AG09319 (cell line): ENCODE data around the gene FAIM2.

Experiments
- DNase-seq: peaks from one replicate; pipeline ENCODE4 v3.0.0-alpha.2; 2010; ENCODE audit warnings: low read depth; ENCODE audit errors: extremely low read depth
- TF ChIP-seq, protein P1 (sequence below): IDR thresholded peaks from 2 replicates; pipeline ENCODE4 v1.5.1; 2011; ENCODE audit warnings: low read depth, mild to moderate bottlenecking, inconsistent platforms, low read length, moderate library complexity

The FAIM2 gene

DNA sequence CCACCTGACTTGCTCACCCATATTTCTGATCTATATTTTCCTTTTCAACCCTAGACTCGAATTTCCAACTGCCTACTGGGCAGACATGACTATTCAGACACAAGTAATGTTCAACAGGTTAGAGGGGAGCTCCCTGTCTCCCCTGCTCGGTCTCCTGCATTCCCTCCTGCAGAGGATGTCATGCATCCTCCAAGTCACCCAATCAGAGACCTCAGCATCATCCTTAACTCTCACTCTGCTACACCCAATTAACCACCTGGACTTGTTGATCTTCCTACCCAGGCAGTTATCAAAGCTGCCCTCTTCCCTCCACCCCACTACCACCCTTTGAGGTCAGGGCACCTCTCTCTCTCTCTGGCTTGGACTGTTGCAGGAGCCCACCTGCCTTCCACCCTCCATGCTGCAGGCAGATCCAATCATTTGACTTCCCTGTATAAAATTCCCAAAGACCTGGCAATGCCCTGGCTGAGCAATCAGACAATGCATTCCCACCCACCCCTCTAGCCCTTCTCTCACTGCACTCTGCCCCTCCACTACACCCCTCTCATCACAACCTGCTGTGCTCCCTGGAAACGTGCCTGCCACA lies 10.9 kb downstream of the FAIM2 start:
- TF ChIP-seq, protein P1, sequence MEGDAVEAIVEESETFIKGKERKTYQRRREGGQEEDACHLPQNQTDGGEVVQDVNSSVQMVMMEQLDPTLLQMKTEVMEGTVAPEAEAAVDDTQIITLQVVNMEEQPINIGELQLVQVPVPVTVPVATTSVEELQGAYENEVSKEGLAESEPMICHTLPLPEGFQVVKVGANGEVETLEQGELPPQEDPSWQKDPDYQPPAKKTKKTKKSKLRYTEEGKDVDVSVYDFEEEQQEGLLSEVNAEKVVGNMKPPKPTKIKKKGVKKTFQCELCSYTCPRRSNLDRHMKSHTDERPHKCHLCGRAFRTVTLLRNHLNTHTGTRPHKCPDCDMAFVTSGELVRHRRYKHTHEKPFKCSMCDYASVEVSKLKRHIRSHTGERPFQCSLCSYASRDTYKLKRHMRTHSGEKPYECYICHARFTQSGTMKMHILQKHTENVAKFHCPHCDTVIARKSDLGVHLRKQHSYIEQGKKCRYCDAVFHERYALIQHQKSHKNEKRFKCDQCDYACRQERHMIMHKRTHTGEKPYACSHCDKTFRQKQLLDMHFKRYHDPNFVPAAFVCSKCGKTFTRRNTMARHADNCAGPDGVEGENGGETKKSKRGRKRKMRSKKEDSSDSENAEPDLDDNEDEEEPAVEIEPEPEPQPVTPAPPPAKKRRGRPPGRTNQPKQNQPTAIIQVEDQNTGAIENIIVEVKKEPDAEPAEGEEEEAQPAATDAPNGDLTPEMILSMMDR = no peak
- no peak for DNase-seq

DNA sequence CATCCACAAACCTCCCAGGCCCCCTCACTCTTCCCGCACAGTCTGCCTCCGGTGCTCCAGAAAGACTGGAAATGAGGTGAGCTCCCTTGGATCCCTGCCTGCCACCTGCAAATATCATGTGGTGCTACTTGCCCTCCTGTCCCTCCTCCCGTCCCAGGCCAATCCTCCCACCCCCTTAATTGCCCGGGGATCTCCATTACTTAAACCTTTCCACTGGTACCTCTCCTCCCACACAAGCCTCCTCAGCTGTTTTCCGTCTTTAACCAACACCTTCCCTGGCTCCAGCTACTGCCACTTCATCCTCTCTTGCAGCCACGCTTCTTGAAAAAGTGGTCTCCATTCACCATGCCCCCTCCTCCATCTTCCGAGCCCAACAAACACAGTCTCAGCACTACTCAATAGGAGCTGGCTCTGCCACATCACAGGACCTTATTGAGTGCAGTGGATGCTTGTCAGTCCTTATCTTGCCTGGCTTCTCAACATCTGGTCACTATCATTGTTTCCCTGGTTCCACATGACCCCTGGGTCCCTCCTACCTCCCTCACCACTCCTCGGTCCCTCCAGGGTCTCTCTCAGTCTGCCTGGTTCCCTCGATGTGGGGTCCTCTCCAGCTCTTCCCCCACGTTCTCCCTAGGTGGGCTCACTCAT lies 11.5 kb downstream of the FAIM2 start:
- TF ChIP-seq, protein P1 = no peak
- DNase-seq = no peak

DNA sequence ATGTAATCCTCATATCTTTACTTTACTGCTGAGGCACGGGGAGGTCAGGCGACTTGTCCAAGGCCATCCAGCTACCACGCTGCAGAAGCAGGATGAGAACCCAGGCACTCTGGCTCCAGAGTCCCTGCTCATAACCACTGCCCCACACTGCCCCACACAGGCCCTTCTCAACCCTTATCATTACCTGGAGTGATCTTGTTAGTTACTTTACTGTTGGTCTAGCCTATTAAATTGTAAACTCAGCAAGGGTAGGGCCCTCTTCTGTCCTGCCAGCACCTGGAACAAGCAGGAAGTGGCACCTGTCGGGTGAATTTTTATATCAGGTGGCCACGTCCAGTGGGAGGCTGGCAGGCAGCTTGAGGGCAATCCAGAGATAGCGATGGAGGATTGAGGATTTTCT lies 12.2 kb downstream of the FAIM2 start:
- TF ChIP-seq, protein P1 = no peak
- DNase-seq = no peak

DNA sequence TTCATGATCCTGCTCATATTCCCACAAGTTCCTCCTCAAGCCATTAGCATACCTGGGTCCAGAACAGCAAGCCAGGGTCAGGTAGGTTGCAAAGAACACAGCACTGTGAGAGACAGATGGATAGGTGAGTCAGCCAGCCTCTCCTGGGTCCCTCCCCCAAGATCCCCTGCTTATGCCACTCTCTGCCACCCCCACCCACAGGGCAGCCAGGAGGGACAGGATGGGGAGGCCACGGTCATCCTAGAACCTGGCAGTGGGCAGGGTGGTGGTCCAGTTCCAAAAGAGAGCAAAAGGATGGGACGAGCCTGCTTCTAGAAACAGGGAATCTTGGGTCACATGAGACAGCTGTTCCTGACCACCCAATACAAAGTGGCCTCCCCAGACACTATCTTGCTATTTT lies 12.7 kb downstream of the FAIM2 start:
- DNase-seq = no peak
- TF ChIP-seq, protein P1 = no peak

DNA sequence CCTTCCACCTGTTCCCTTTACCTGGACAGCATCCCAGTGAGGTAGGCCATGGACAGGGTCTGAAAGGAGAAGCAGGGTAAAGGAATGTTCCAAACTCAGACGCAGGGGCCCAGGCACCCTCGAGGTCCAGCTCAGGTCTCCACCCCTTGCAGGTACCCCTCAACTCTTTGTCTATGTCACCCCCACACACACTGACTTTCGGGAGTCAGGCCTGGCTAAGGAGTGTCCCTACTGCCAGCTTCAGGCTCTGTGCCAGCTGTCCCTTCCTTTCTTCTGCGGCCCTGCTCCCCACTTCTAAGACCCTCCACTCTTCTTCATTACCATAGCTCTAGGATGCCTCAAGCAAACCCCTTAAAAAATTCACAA lies 13.6 kb downstream of the FAIM2 start:
- TF ChIP-seq, protein P1 = no peak
- no peak for DNase-seq

DNA sequence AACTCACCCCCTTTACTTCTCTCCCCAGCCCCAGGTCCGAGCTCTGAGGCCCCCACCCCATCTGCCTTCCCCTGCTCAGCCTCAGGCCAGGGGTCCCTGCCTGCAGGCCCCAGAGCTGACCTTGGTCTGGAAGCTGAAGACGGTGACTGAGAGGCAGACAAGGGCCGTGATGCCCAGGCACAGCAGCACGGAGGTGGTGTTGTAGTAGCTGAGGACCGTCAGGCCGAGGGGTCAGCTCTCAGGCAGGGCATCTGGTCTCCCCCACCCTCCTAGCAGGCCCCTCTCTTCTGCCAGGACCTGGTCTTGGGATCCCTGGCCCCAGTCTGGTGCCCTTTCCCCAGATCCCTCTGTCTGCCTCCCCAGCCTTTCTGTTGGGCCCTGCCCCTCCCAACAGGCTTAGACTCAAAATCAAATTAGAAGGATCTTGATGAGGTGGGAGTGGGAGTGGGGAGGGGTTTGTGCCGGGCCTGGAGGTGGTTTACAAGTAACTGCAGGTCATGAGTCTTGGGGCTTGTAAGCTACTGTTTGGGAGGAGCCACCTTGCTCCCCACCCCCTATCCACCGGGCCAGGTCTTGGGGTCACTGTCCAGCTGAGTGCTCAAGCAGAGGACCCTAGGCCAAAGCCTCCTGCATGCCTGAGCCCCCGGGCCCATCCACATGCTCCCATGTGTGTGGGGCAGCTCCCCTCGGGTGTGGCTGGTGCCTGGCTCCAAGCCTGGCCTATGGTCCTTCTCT lies 14.2 kb downstream of the FAIM2 start:
- TF ChIP-seq, protein P1 = no peak
- no peak for DNase-seq

DNA sequence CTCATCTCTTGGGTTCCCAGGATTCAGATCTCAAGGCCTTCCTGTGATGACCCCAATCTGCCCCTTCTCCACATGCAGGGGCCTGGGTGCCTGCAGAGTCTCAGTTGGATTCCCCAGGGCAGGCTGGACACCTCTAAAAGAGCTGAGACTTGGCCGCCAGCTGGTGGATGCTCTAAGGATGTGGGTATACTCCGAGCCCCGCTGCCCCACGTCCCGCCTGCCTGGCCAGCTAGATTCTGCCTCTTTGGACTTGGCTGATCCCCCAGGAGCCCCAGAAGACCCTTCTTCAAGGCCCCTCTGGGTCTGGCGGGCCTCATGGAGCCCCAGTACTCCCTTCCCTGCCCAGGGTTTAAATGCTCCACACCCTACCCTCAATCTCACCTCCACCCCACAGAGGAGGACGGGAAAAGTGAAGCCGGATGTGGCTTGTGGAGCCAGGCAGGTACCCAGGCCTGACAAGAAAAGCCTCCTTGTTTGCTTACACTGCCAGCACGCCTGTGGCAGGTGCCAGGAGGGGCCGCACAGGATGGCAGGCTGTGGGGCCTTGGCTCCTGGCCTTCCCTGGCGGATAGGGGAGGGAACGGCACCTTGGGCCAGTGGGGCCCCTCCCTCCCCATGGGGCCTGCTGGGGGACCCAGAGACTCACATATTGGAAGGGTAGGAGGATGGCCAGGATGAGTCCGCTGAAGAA lies 15.1 kb downstream of the FAIM2 start:
- TF ChIP-seq, protein P1 = no peak
- no peak for DNase-seq
